MM.1S (cell line): ENCODE data around the gene DMRTA1.

ENCODE experiments used
- CTCF ChIP-seq: fragments of 300-600 bp; sonication (generic); IDR thresholded peaks from 2 replicates; pipeline ENCODE4 v1.5.1; 2016; ENCODE audit warnings: antibody characterized with exemption, low read length, mixed read lengths
- EZH2 ChIP-seq: fragments of 300-600 bp; sonication (generic); optimal IDR thresholded peaks from 2 replicates; pipeline ENCODE3; 2017; ENCODE audit warnings: low read depth, mild to moderate bottlenecking, antibody characterized with exemption, low read length, mixed read lengths

GRCh38 chr9:22455181-22455580 is 8.6 kb downstream of the DMRTA1 start:
- TF ChIP-seq CTCF (no peak), EZH2 (no peak)
